ENCODE data around the gene CD38.

DNA sequence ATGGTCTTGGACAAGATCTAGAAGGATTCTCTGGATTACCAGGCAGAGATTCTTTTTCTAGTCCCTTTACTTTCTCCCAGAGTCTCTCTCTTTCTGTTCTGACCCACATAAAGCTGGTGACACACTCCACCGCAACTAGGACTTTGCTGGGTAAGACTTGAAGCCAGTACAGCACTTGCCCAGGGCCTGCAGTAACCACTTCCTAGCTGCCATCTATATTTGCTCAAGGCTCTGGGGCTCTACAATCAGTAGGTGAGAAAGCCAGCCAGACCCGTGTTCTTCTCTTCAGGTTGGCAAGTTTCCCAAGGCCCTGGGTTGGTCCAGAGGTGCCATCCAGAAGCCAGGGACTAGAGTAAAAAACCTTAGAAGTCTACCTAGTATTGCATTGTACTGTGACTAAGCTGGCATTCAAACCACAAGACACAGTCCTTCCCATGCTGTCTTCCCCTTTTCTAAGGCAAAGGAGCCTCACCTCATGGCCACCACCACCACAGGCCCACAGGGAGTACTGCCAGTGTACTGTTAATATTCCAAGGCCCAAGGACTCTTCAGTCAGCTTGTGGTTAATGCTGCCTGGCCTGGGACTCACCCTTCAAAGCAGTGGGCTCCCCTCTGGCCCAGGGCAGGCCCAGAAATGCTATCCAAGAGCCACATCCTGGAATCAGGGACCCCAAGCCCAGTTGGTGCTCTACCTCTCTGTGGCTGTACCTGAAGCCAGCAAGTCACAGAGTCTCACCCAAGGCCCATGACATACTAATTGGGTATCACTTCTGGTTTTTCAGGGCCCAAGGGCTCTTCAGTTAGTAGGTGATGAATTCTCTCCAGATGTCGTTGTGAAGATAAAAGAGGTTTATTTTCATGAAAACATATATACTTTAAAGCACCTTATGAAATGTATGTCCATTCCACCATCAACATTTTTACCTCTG, 54.7 kb downstream of the CD38 start:
- no peak for TF ChIP-seq POLR2A (IDR thresholded peaks at IDR 0.05; ENCODE audit: low read depth, low read length)
- no peak for TF ChIP-seq TAF1 (IDR thresholded peaks at IDR 0.05; ENCODE audit: low read depth, low read length)
- TF ChIP-seq POLR2AphosphoS5 (IDR thresholded peaks at IDR 0.05; ENCODE audit: low read depth, low read length), result no peak
- peak; percentile 65 for TF ChIP-seq SPI1 (IDR thresholded peaks at IDR 0.05; ENCODE audit: low read depth, low read length)

Data from GM12891 (cell line).